SU-DHL-6 (cell line): ENCODE results near the gene PTGIS.

Experiments
- H2AFZ ChIP-seq: fragments of 200-600 bp; sonication (generic); 2 replicates; pipeline ENCODE4 v1.6.1; 2014; ENCODE audit warnings: low read depth, mild to moderate bottlenecking, moderate library complexity, mixed read lengths, antibody characterized with exemption, low read length; ENCODE audit not compliant: severe bottlenecking
- H3F3A ChIP-seq: fragments of 200-600 bp; shearing (Covaris generic); 2 replicates; pipeline ENCODE4 v1.6.0; 2016; ENCODE audit warnings: antibody characterized with exemption, mild to moderate bottlenecking; ENCODE audit not compliant: insufficient read depth
- H3K27ac ChIP-seq: fragments of 200-600 bp; sonication (generic); 2 replicates; pipeline ENCODE4 v1.5.1; 2016; ENCODE audit warnings: low read depth, mild to moderate bottlenecking, low read length, moderate library complexity, mixed read lengths
- H3K27me3 ChIP-seq: fragments of 200-600 bp; sonication (generic), shearing (Covaris generic); 2 replicates; pipeline ENCODE4 v1.6.0; 2014; ENCODE audit warnings: mild to moderate bottlenecking, low read length
- H3K36me3 ChIP-seq: fragments of 200-600 bp; sonication (generic); 2 replicates; pipeline ENCODE4 v1.6.1; 2014; ENCODE audit warnings: mild to moderate bottlenecking, low read length, mixed read lengths
- H3K4me2 ChIP-seq: fragments of 300-600, 200-600 bp; shearing (Covaris generic), sonication (generic); 2 replicates; pipeline ENCODE4 v1.6.0; 2014; ENCODE audit warnings: low read length, low read depth, mild to moderate bottlenecking; ENCODE audit not compliant: poor library complexity, severe bottlenecking
- H3K4me3 ChIP-seq: fragments of 200-600 bp; sonication (generic); 2 replicates; pipeline ENCODE4 v1.5.1; 2014; ENCODE audit warnings: antibody characterized with exemption, low read length, mild to moderate bottlenecking, mixed read lengths; ENCODE audit not compliant: insufficient read depth, poor library complexity, severe bottlenecking
- H3K79me2 ChIP-seq: fragments of 200-600 bp; sonication (generic); 2 replicates; pipeline ENCODE4 v1.6.1; 2014; ENCODE audit warnings: mild to moderate bottlenecking, low read length, moderate library complexity; ENCODE audit not compliant: insufficient read depth
- H3K9ac ChIP-seq: fragments of 200-600 bp; sonication (generic); 2 replicates; pipeline ENCODE4 v1.7.0; 2014; ENCODE audit warnings: mild to moderate bottlenecking, low read length
- H3K9me2 ChIP-seq: fragments of 200-600 bp; sonication (generic); replicated peaks from 2 replicates; pipeline ENCODE4 v1.6.1; 2014; ENCODE audit warnings: low read length; ENCODE audit not compliant: insufficient read depth
- H3K9me3 ChIP-seq: fragments of 200-600 bp; sonication (generic); 2 replicates; pipeline ENCODE4 v1.6.1; 2014; ENCODE audit warnings: low read length, mixed read lengths; ENCODE audit not compliant: insufficient read depth
- H4K20me1 ChIP-seq: fragments of 200-600 bp; sonication (generic); 2 replicates; pipeline ENCODE4 v1.6.1; 2014; ENCODE audit warnings: low read depth, mild to moderate bottlenecking, antibody characterized with exemption, low read length, moderate library complexity, mixed read lengths
- EZH2phosphoT487 ChIP-seq: fragments of 200-600 bp; sonication (generic), shearing (Covaris generic); conservative IDR thresholded peaks from 2 replicates; pipeline ENCODE4 v1.6.1; 2018; ENCODE audit warnings: mild to moderate bottlenecking, antibody characterized with exemption, low read length, moderate library complexity, mixed read lengths
- TF ChIP-seq, protein P1 (sequence below): fragments of 200-600 bp; sonication (generic); IDR thresholded peaks from one replicate; pipeline ENCODE4 v1.5.1; 2017; ENCODE audit warnings: antibody characterized with exemption, mild to moderate bottlenecking, low read length, moderate library complexity; ENCODE audit not compliant: insufficient read depth, poor library complexity, severe bottlenecking

PTGIS gene

GRCh38 chr20:49610691-49611538 is 43.0 kb upstream of the PTGIS start:
- Histone ChIP-seq H3K4me3 (peak overlapping the region; percentile 8), H3K27ac (peak overlapping the region; percentile 1; the same call in 1 of the 2 replicates), H3K9me3 (no peaks in the 10 kb centered on the region), H4K20me1 (no peaks in the 10 kb centered on the region), H3K79me2 (no peaks in the 10 kb centered on the region), H2AFZ (peak overlapping the region; percentile 61), H3K9ac (peak overlapping the region; percentile 20; the same call in 1 of the 2 replicates), H3K9me2 (no peaks in the 10 kb centered on the region), H3K27me3 (no peaks in the 10 kb centered on the region), H3K36me3 (no peaks in the 10 kb centered on the region), H3K4me2 (peak overlapping the region; percentile 41), H3F3A (no peaks in the 10 kb centered on the region)
- TF ChIP-seq, protein P1, sequence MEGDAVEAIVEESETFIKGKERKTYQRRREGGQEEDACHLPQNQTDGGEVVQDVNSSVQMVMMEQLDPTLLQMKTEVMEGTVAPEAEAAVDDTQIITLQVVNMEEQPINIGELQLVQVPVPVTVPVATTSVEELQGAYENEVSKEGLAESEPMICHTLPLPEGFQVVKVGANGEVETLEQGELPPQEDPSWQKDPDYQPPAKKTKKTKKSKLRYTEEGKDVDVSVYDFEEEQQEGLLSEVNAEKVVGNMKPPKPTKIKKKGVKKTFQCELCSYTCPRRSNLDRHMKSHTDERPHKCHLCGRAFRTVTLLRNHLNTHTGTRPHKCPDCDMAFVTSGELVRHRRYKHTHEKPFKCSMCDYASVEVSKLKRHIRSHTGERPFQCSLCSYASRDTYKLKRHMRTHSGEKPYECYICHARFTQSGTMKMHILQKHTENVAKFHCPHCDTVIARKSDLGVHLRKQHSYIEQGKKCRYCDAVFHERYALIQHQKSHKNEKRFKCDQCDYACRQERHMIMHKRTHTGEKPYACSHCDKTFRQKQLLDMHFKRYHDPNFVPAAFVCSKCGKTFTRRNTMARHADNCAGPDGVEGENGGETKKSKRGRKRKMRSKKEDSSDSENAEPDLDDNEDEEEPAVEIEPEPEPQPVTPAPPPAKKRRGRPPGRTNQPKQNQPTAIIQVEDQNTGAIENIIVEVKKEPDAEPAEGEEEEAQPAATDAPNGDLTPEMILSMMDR, result peak; percentile 88
- no peak for TF ChIP-seq EZH2phosphoT487

DNA sequence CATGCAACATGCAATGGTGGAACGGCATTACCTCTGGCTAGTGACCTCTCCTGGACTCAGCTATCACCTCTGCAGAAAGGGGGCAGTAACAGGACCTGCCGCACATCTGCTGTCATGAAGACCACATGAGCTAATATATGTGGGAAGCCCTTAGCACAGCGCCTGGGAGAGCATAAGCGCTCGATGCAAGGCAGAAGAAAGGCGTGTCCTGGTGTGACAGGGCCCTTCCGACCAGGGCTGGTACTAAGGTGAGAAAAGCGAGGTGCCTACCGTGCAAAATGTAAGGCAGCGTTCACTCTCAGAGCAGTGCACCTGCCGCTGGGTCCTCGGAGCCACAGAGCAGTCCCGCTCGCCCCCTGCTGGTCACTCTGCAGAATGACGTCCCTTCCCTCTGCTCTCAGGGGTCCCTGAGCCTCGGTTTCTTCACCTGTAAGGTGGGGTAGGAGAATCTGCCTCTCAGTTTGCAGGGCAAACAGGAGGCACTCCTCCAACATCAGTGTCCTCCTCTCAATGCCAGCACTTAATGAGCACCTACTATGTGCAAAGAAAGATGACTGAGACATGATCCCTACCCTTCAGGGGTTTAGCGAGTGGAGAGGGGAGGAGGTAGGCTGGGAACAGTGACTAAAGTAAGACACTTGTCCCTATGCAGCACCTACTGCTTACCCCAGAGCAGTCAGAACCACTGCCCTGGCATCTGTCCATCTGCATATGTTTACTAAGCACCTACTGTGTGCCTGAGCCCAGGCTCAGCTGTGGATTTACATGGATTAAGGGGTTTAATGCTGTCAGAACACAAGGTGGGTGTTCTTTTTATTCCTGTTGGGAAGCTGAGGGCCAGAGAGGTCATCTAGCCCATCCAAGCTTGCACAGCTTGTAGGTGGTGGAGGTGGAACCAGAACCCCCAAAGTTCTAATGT is 41.1 kb upstream of the PTGIS start:
- peak overlapping the region; percentile 38 for H3K4me2 ChIP-seq
- H3K79me2 ChIP-seq, result no peaks in the 10 kb centered on the region
- no peaks in the 10 kb centered on the region for H3K36me3 ChIP-seq
- H3K9me3 ChIP-seq, result no peaks in the 10 kb centered on the region
- no peaks in the 10 kb centered on the region for H4K20me1 ChIP-seq
- H2AFZ ChIP-seq, result no peak overlapping the region
- no peak overlapping the region for H3K27ac ChIP-seq
- H3K4me3 ChIP-seq, result no peak overlapping the region
- H3K27me3 ChIP-seq, result no peaks in the 10 kb centered on the region
- no peak overlapping the region; the same call in 1 of the 2 replicates for H3K9ac ChIP-seq
- TF ChIP-seq, protein P1, result peak; percentile 86
- no peak for TF ChIP-seq EZH2phosphoT487
- H3K9me2 ChIP-seq, result no peaks in the 10 kb centered on the region
- no peaks in the 10 kb centered on the region for H3F3A ChIP-seq

- H3K9ac ChIP-seq, result no peak overlapping the region
- H3F3A ChIP-seq, result no peaks in the 10 kb centered on the region
- no peaks in the 10 kb centered on the region for H4K20me1 ChIP-seq
- no peak overlapping the region for H3K27ac ChIP-seq
- H3K27me3 ChIP-seq, result no peaks in the 10 kb centered on the region
- no peaks in the 10 kb centered on the region for H3K9me2 ChIP-seq
- no peak overlapping the region for H3K4me2 ChIP-seq
- no peaks in the 10 kb centered on the region for H3K79me2 ChIP-seq
- H3K9me3 ChIP-seq, result no peaks in the 10 kb centered on the region
- no peak overlapping the region for H3K4me3 ChIP-seq
- H3K36me3 ChIP-seq, result no peaks in the 10 kb centered on the region
- H2AFZ ChIP-seq, result no peak overlapping the region
- no peak for TF ChIP-seq EZH2phosphoT487
- TF ChIP-seq, protein P1, result no peak
These were observed 39.6 kb upstream of the PTGIS start for GRCh38 chr20:49607568-49607967.
